Panc1 (cell line): ENCODE results near the gene NXT1. TPM values are rescaled to one million over a fixed set of nuclear protein-coding genes. Genes with fewer than 3 reads are reported as not detected.

ENCODE experiments used
- ATAC-seq: fragments of 200-7000 bp; cut with Tn5 transposase; 2 replicates; pipeline ENCODE4 v1.9.1; 2020; ENCODE audit warnings: mild to moderate bottlenecking, moderate library complexity
- Bru-seq: library from RNA; stranded (reverse); fragments of 400-500 nt; gene quantifications from one replicate; lab custom pipeline; 2021; lab: Mats Ljungman, UMichigan
- BruChase-seq, 2 experiments: library from RNA; stranded (reverse); fragments of 400-500 nt; gene quantifications; one replicate each; lab custom pipeline; 2021; lab: Mats Ljungman, UMichigan
- BruUV-seq: library from RNA; stranded (reverse); fragments of 400-500 nt; replicated peaks from 2 replicates; lab custom pipeline; 2021; lab: Mats Ljungman, UMichigan
- CTCF ChIA-PET: fragments of 300-600 bp; sonication (Branson Sonifier 250); formaldehyde crosslinking; loops from one replicate; lab custom pipeline; 2022; ENCODE audit warnings: antibody characterized with exemption; lab: Charles Lee
- POLR2A ChIA-PET: fragments of 300-600 bp; sonication (Branson Sonifier 250); formaldehyde crosslinking; loops from one replicate; lab custom pipeline; 2022; ENCODE audit warnings: antibody characterized with exemption; lab: Charles Lee
- DNase-seq: peaks from one replicate; pipeline ENCODE4 v3.0.0-alpha.2; 2010; ENCODE audit warnings: low read depth, low spot score
- H3K27ac ChIP-seq: 2 replicates; pipeline ENCODE4 v1.5.1; 2011; ENCODE audit warnings: mild to moderate bottlenecking, low read length, inconsistent platforms
- H3K27me3 ChIP-seq: fragments of 200-500 bp; sonication (Bioruptor generic); 2 replicates; pipeline ENCODE4 v1.6.0; 2014; ENCODE audit warnings: low read length, inconsistent platforms; ENCODE audit not compliant: control insufficient read depth, insufficient read depth
- H3K36me3 ChIP-seq: fragments of 200-500 bp; sonication (Bioruptor generic); 2 replicates; pipeline ENCODE4 v1.5.1; 2014; ENCODE audit warnings: inconsistent platforms, mild to moderate bottlenecking, low read length, moderate library complexity; ENCODE audit not compliant: control insufficient read depth, insufficient read depth
- H3K4me1 ChIP-seq: 2 replicates; pipeline ENCODE4 v1.5.1; 2011; ENCODE audit warnings: inconsistent platforms, mild to moderate bottlenecking, low read length, moderate library complexity; ENCODE audit not compliant: control insufficient read depth, insufficient read depth
- H3K4me3 ChIP-seq, 2 experiments: 2 replicates each; pipeline ENCODE4 v1.5.1; 2011 to 2012; ENCODE audit warnings: low read depth in 2 of 2, low read length in 2 of 2, mild to moderate bottlenecking in 2 of 2, inconsistent platforms in 1 of 2, moderate library complexity in 1 of 2
- H3K9me3 ChIP-seq: fragments of 200-500 bp; sonication (Bioruptor generic); 2 replicates; pipeline ENCODE4 v1.5.1; 2014; ENCODE audit warnings: low read depth, mild to moderate bottlenecking, inconsistent platforms, low read length, moderate library complexity; ENCODE audit not compliant: control insufficient read depth, insufficient read depth
- CTCF ChIP-seq: fragments of 450-650 bp; IDR thresholded peaks from 2 replicates; pipeline ENCODE4 v1.5.1; 2017; ENCODE audit warnings: mild to moderate bottlenecking
- POLR2AphosphoS5 ChIP-seq: IDR thresholded peaks from 2 replicates; pipeline ENCODE4 v1.6.1; 2012; ENCODE audit warnings: mild to moderate bottlenecking, low read depth, low read length, moderate library complexity
- REST ChIP-seq, 2 experiments: IDR thresholded peaks; 2 replicates each; pipeline ENCODE4 v1.6.1; 2011 to 2012; ENCODE audit warnings: low read depth in 2 of 2, control low read depth in 1 of 2, low read length in 1 of 2, mild to moderate bottlenecking in 1 of 2, moderate library complexity in 1 of 2; ENCODE audit not compliant: insufficient read depth in 1 of 2
- SIN3A ChIP-seq: IDR thresholded peaks from 2 replicates; pipeline ENCODE4 v1.6.1; 2012; ENCODE audit warnings: low read depth, mild to moderate bottlenecking, low read length, moderate library complexity, borderline replicate concordance; ENCODE audit not compliant: insufficient read depth
- TCF7L2 ChIP-seq: IDR thresholded peaks from 2 replicates; pipeline ENCODE4 v1.6.1; 2011; ENCODE audit warnings: mild to moderate bottlenecking, low read depth, low read length, inconsistent platforms
- in situ Hi-C: cut with HindIII; loops from 2 replicates; pipeline ENCODE4 v1.10.0; 2016; ENCODE audit warnings: low sequenced_read_pairs, low pct_unique_long_range_greater_than_20kb
- intact Hi-C: fragments of 100-400 bp; cut with micrococcal nuclease; formaldehyde crosslinking; loops from one replicate; pipeline ENCODE4 v1.10.0; 2022; ENCODE audit not compliant: unreplicated experiment
- long read RNA-seq: library from polyadenylated mRNA; unstranded; transcript quantifications from one replicate; pipeline ENCODE4 v2.0.0, GENCODE V29; 2021; ENCODE audit not compliant: unreplicated experiment
- polyA plus RNA-seq: library from polyadenylated mRNA; unstranded; fragments of >200 nt; gene quantifications from one replicate; pipeline ENCODE4 v1.2.1, GENCODE V29; 2012; ENCODE audit warnings: missing spikeins; ENCODE audit not compliant: insufficient read length
- total RNA-seq: library from RNA; stranded (reverse); gene quantifications from one replicate; pipeline ENCODE4 v1.2.1, GENCODE V29; 2021; ENCODE audit not compliant: unreplicated experiment

Gene NXT1
- total RNA-seq (31.3 TPM), Bru-seq, nascent RNA (percentile 84 among the genes with signal in this experiment), BruChase-seq, experiment 1, labeled RNA remaining after a 2-hour chase (percentile 80 among the genes with signal in this experiment), BruChase-seq, experiment 2, labeled RNA remaining after a 6-hour chase (percentile 60 among the genes with signal in this experiment)
- polyA plus RNA-seq: 25.4 TPM
- long read RNA-seq, transcript NXT1-201 (2 exons, 1,123 nt): major isoform, 49 of 59 reads
- long read RNA-seq, partial matches to known transcripts: 10 of 59 reads
- long read RNA-seq, other reads (novel, unspliced or antisense): 0 of 59 reads

DNA sequence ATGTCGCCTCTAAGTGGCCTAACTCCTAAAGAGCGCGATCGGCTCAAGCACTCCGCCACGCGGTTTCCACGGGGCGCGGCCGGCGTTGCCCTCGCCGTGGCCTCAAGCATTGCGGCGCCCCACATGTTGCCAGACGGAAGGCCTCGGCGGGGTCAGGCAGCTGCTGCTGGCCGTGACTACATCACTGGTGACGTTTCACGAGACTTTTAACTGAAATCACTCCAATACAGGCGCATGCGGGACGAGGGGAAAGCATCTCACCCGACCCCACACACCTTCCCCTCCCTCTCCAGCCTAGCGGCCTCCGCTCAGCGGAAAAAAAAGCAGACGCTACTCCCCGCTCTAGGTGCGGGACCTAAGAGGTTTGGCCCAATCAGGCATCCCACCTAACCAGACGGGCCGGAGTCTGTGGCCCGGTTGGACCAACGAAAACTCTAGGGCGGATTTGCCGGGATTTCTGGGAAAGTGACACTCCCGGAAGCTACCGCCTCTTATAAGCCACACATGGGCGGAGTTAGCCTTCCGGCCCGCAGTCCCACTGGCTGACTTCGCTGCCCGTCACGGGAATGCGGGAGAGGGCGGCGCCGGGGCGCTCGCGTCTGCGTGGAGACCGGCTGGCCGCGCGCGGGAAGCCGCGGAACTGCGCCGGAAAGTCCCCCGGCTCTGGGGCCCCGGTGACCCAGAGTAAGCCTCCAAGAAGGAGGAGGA is at the start of gene NXT1:
Gene NXT1 (plus strand): TSS at position 596 of the 708 bp plus-strand sequence. CDS start 3,251 bp downstream, outside the sequence.
- ATAC-seq: peak; percentile 95
- TF ChIP-seq TCF7L2: 0 out of 2 replicates have a peak, but pooled peaks have one; percentile 28
- TF ChIP-seq CTCF: no peak
- TF ChIP-seq POLR2AphosphoS5: peak; percentile 74; the same call in 1 of the 2 replicates
- 0 out of 4 replicates have a peak, but pooled peaks of 1 of the 2 experiments have one; percentile 25 for TF ChIP-seq REST (IDR thresholded peaks at IDR 0.05; ENCODE audit: insufficient read depth in 1 of 2, low read depth in 2 of 2, low read length in 1 of 2)
- TF ChIP-seq SIN3A: no peak; the same call in 1 of the 2 replicates
- intact Hi-C loops (loop anchor here (10.0 kb wide), 1 partner anchor 776 kb away; no protein-coding TSS in a partner anchor), in situ Hi-C loops (no loop called here)
- Histone ChIP-seq H3K27ac (peak within 1 kb of the TSS; percentile 98), H3K4me3 (peak within 1 kb of the TSS; percentile 92 to 98), H3K27me3 (no peaks in the 10 kb centered on the region), H3K9me3 (no peaks in the 10 kb centered on the region), H3K4me1 (peaks cover 17% of the 10 kb centered on the region), H3K36me3 (peaks cover 7% of the 10 kb centered on the region)
- ChIA-PET CTCF (interaction anchor here (0.6 to 1.1 kb wide), 9 partner anchors 8 to 1011 kb away, joined by 3 to 16 read pairs (median 6); no protein-coding TSS in a partner anchor), POLR2A (interaction anchor here (0.6 to 1.0 kb wide), 6 partner anchors 8 to 762 kb away, joined by 3 to 12 read pairs (median 4); no protein-coding TSS in a partner anchor)
- BruUV-seq: no TSS peak
- DNase-seq: peak; percentile 92

DNA sequence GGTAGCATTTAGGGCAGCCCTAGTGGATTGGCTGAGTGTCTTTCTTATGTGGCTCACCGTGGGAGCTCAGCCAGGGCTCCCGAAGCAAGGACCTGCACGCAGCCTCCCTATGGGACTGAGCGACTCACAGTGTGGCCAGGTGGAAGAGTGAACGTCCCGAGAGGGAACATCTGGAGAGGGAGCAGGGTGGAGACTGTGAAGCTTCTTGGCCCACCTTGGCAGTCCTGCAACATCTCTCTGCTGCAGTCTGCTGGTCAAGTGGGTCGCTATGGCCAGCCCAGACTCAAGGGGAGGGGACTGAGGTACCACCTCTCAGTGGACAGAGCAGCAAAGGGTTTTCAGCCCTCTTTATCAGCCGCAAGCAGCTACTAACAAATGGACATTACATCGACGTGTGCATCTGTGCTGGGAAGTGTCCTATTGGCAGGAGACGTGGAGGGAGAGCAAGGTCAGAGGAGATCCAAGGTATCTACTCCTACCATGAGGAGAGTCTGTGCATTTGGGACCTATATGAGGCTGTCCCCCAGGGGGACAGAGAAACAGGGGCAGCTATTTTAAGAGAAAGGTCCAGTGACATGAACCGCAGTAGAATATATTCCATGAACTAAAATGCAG is 49.0 kb upstream of the NXT1 start:
- in situ Hi-C loops: no loop called here
- Histone ChIP-seq H3K27me3 (no peaks in the 10 kb centered on the region; the same call in 1 of the 2 replicates), H3K36me3 (no peaks in the 10 kb centered on the region), H3K27ac (no peak overlapping the region), H3K9me3 (no peaks in the 10 kb centered on the region), H3K4me3 (no peak overlapping the region), H3K4me1 (no peaks in the 10 kb centered on the region)
- ATAC-seq: no peak
- no TSS peak for BruUV-seq
- CTCF ChIA-PET: no interaction called here
- DNase-seq: no peak
- POLR2A ChIA-PET: no interaction called here
- intact Hi-C loops: no loop called here
- TF ChIP-seq TCF7L2 (no peak), SIN3A (no peak), CTCF (no peak), POLR2AphosphoS5 (no peak), REST (IDR thresholded peaks at IDR 0.05; ENCODE audit: insufficient read depth in 1 of 2, low read depth in 2 of 2, low read length in 1 of 2) (no peak)
